Measurements from ENCODE around the gene SLC37A4.

DNA sequence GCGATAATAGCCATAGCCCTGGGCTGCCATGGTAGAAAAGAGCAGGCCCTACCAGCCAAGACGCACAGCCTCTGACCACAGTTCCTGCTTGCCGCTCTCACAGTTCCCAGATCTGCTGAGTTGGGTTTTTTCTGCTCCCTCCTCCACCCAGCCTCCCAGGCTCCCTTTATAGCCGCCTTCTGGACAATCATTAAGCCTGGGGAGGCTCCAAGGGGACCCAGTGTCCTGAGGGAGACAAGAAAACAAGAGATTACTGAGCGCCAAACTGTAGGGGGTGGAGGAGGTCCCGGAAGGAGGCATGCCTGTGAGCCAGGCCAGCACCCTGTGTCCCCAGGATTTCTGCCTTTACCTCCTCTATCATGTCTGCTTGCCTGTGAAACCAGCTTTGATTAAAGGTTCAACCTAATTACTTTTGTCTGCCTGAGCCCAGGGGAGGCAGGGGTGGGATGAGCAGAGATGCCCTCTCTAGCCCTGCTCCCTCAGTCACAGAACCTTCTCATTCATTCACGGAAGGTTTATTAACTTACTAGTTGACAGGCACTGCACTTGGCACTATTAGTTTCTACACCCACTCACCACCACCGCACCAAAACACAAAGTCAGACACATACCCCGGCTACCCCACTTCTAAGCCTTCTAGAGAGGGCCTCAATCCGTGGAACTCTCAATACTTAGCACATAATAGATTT is 1.2 kb downstream of the SLC37A4 start:
- TF ChIP-seq, protein P1, sequence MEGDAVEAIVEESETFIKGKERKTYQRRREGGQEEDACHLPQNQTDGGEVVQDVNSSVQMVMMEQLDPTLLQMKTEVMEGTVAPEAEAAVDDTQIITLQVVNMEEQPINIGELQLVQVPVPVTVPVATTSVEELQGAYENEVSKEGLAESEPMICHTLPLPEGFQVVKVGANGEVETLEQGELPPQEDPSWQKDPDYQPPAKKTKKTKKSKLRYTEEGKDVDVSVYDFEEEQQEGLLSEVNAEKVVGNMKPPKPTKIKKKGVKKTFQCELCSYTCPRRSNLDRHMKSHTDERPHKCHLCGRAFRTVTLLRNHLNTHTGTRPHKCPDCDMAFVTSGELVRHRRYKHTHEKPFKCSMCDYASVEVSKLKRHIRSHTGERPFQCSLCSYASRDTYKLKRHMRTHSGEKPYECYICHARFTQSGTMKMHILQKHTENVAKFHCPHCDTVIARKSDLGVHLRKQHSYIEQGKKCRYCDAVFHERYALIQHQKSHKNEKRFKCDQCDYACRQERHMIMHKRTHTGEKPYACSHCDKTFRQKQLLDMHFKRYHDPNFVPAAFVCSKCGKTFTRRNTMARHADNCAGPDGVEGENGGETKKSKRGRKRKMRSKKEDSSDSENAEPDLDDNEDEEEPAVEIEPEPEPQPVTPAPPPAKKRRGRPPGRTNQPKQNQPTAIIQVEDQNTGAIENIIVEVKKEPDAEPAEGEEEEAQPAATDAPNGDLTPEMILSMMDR (IDR thresholded peaks at IDR 0.05; ENCODE audit: extremely low read depth in 1 of 2, insufficient read depth in 1 of 2, low read depth in 1 of 2, low read length in 2 of 2), result no peak
- TF ChIP-seq POLR2AphosphoS5 (IDR thresholded peaks at IDR 0.05; ENCODE audit: insufficient read depth, low read depth, low read length) (no peak), POLR2A (IDR thresholded peaks at IDR 0.05; ENCODE audit: low read depth, low read length) (no peak), MYC (IDR thresholded peaks at IDR 0.05; ENCODE audit: low read depth, low read length) (no peak), GATA2 (IDR thresholded peaks at IDR 0.05; ENCODE audit: insufficient read depth, insufficient read length, low read depth, low read length) (no peak), EZH2 (IDR thresholded peaks at IDR 0.05; ENCODE audit: borderline replicate concordance, low read depth, low read length, severe bottlenecking) (no peak), FOS (IDR thresholded peaks at IDR 0.05; ENCODE audit: borderline replicate concordance, insufficient read depth, low read length) (no peak)

All from endothelial cell of umbilical vein (primary cell).